Activated CD4-positive, alpha-beta memory T cell treated with anti-CD3 and anti-CD28 coated beads for 36 hours (primary cell): Measurements from ENCODE around the gene ASGR2. TPM values are rescaled to one million over a fixed set of nuclear protein-coding genes. Genes with fewer than 3 reads are reported as not detected.
"Not testable (repeated sequence)": the region's sequence is repeated elsewhere in the genome, so short reads cannot be mapped to it uniquely, and the experiment has no call there.

Source experiments
- CTCF ChIA-PET: fragments of 350-600 bp; sonication (Branson Sonifier 250); formaldehyde crosslinking; loops from one replicate; lab custom pipeline; 2021; ENCODE audit warnings: antibody characterized with exemption, inconsistent platforms; lab: Charles Lee
- POLR2A ChIA-PET: fragments of 350-600 bp; sonication (Branson Sonifier 250); formaldehyde crosslinking; loops from one replicate; lab custom pipeline; 2021; ENCODE audit warnings: antibody characterized with exemption; lab: Charles Lee
- DNase-seq: peaks from one replicate; pipeline ENCODE4 v3.0.0-alpha.2; 2020
- H3K27ac Mint-ChIP-seq: one replicate; pipeline ENCODE4 v1.8.0; 2021; ENCODE audit warnings: mixed read lengths
- H3K27me3 Mint-ChIP-seq: one replicate; pipeline ENCODE4 v1.8.0; 2021; ENCODE audit warnings: mixed read lengths
- H3K36me3 Mint-ChIP-seq: one replicate; pipeline ENCODE4 v1.8.0; 2021; ENCODE audit warnings: mixed read lengths
- H3K4me1 Mint-ChIP-seq: one replicate; pipeline ENCODE4 v1.8.0; 2021; ENCODE audit warnings: low read depth, mixed read lengths
- H3K4me3 Mint-ChIP-seq: one replicate; pipeline ENCODE4 v1.8.0; 2021; ENCODE audit warnings: mild to moderate bottlenecking, mixed read lengths
- H3K9me3 Mint-ChIP-seq: one replicate; pipeline ENCODE4 v1.8.0; 2021; ENCODE audit warnings: mixed read lengths
- intact Hi-C: fragments of 100-400 bp; cut with micrococcal nuclease; formaldehyde crosslinking; loops from one replicate; pipeline ENCODE4 v1.15.1; 2023
- total RNA-seq, 2 experiments: library from RNA; stranded (reverse); gene quantifications; one replicate each; pipeline ENCODE4 v1.2.3, GENCODE V29; 2021

Gene ASGR2
- total RNA-seq, 2 experiments from 2014 or later = not detected

- H3K4me3 Mint-ChIP-seq = no peak overlapping the region
- POLR2A ChIA-PET = interaction anchor here (0.6 to 2.0 kb wide), 2 partner anchors 73 to 90 kb away, joined by 3 to 7 read pairs; no protein-coding TSS in a partner anchor
- H3K9me3 Mint-ChIP-seq = no peaks in the 10 kb centered on the region
- peak; percentile 82 for DNase-seq
- peaks cover 9% of the 10 kb centered on the region for H3K27me3 Mint-ChIP-seq
- CTCF ChIA-PET = interaction anchor here (0.7 to 14.0 kb wide), 19 partner anchors 11 to 221 kb away, joined by 3 to 509 read pairs (median 6); partner anchors contain the start of genes ACADVL, DLG4, SLC16A11 and SLC16A13
- intact Hi-C loops = loop anchor here (1.0 to 2.0 kb wide), 4 partner anchors 41 to 222 kb away; no protein-coding TSS in a partner anchor
- H3K36me3 Mint-ChIP-seq = no peaks in the 10 kb centered on the region
- H3K4me1 Mint-ChIP-seq = peaks cover 17% of the 10 kb centered on the region
- no peak overlapping the region for H3K27ac Mint-ChIP-seq
Measured at GRCh38 chr17:7136266-7136877, 21.8 kb upstream of the ASGR2 start.

GRCh38 chr17:7133916-7134315, 19.3 kb upstream of the ASGR2 start:
- Mint-ChIP-seq H3K4me3 (no peak overlapping the region), H3K9me3 (no peaks in the 10 kb centered on the region), H3K27me3 (peaks cover 9% of the 10 kb centered on the region), H3K4me1 (peaks cover 21% of the 10 kb centered on the region), H3K36me3 (no peaks in the 10 kb centered on the region), H3K27ac (no peak overlapping the region)
- ChIA-PET POLR2A (interaction anchor here (1.2 to 2.5 kb wide), 3 partner anchors 74 to 90 kb away, joined by 5 to 21 read pairs (median 13); partner anchors contain the start of gene SLC16A11), CTCF (interaction anchor here (1.0 to 14.0 kb wide), 10 partner anchors 12 to 129 kb away, joined by 3 to 509 read pairs (median 4); partner anchors contain the start of gene SLC16A11)
- intact Hi-C loops = no loop called here
- DNase-seq = no peak

- peak; percentile 51 for DNase-seq
Measured at GRCh38 chr17:7133424-7133823, 18.8 kb upstream of the ASGR2 start.

GRCh38 chr17:7132511-7133094, 18.0 kb upstream of the ASGR2 start:
- CTCF ChIA-PET = interaction anchor here (0.9 to 14.0 kb wide), 8 partner anchors 10 to 164 kb away, joined by 3 to 509 read pairs (median 5); partner anchors contain the start of gene SLC16A11
- Mint-ChIP-seq H3K27me3 (peaks cover 8% of the 10 kb centered on the region), H3K4me3 (peak overlapping the region; percentile 24), H3K36me3 (no peaks in the 10 kb centered on the region), H3K9me3 (no peaks in the 10 kb centered on the region), H3K27ac (peak overlapping the region; percentile 85), H3K4me1 (peaks cover 21% of the 10 kb centered on the region)
- intact Hi-C loops = loop anchor here (1.0 kb wide), 2 partner anchors 72 to 85 kb away; no protein-coding TSS in a partner anchor
- POLR2A ChIA-PET = interaction anchor here (0.8 to 2.5 kb wide), 4 partner anchors 41 to 86 kb away, joined by 3 to 21 read pairs (median 9); no protein-coding TSS in a partner anchor
- peak; percentile 78 for DNase-seq

More at GRCh38 chr17:7133424-7133823, 18.8 kb upstream of the ASGR2 start:
- peaks cover 9% of the 10 kb centered on the region for H3K27me3 Mint-ChIP-seq
- H3K36me3 Mint-ChIP-seq = no peaks in the 10 kb centered on the region
- peaks cover 21% of the 10 kb centered on the region for H3K4me1 Mint-ChIP-seq
- no peak overlapping the region for H3K27ac Mint-ChIP-seq
- intact Hi-C loops = no loop called here
- peak overlapping the region; percentile 49 for H3K4me3 Mint-ChIP-seq
- no peaks in the 10 kb centered on the region for H3K9me3 Mint-ChIP-seq
- POLR2A ChIA-PET = interaction anchor here (1.2 to 2.5 kb wide), 3 partner anchors 73 to 90 kb away, joined by 5 to 21 read pairs (median 13); partner anchors contain the start of gene SLC16A11
- CTCF ChIA-PET = interaction anchor here (0.6 to 14.0 kb wide), 15 partner anchors 9 to 163 kb away, joined by 3 to 509 read pairs (median 3); partner anchors contain the start of gene SLC16A11

GRCh38 chr17:7131423-7131791, 16.8 kb upstream of the ASGR2 start:
- Mint-ChIP-seq H3K4me3 (no peak overlapping the region), H3K9me3 (no peaks in the 10 kb centered on the region), H3K36me3 (no peaks in the 10 kb centered on the region), H3K27me3 (peaks cover 2% of the 10 kb centered on the region), H3K4me1 (peaks cover 21% of the 10 kb centered on the region), H3K27ac (peak overlapping the region; percentile 21)
- ChIA-PET CTCF (interaction anchor here (0.6 to 14.0 kb wide), 3 partner anchors 81 to 718 kb away, joined by 3 to 509 read pairs (median 5); partner anchors contain the start of gene SLC16A11), POLR2A (no interaction called here)
- no peak for DNase-seq
- intact Hi-C loops = no loop called here

- POLR2A ChIA-PET = no interaction called here
- no peak overlapping the region for H3K27ac Mint-ChIP-seq
- intact Hi-C loops = no loop called here
Measured at GRCh38 chr17:7130621-7131422, 16.2 kb upstream of the ASGR2 start.

GRCh38 chr17:7129311-7129710, 14.7 kb upstream of the ASGR2 start:
- Mint-ChIP-seq H3K36me3 (no peaks in the 10 kb centered on the region), H3K4me1 (peaks cover 21% of the 10 kb centered on the region), H3K9me3 (no peaks in the 10 kb centered on the region), H3K4me3 (no peak overlapping the region), H3K27ac (no peak overlapping the region), H3K27me3 (no peaks in the 10 kb centered on the region)
- no peak for DNase-seq
- intact Hi-C loops = no loop called here
- POLR2A ChIA-PET = interaction anchor here (0.6 kb wide), 1 partner anchor 488 kb away, joined by 3 read pairs; no protein-coding TSS in a partner anchor
- CTCF ChIA-PET = interaction anchor here (0.7 to 14.0 kb wide), 2 partner anchors 78 to 1370 kb away, joined by 3 to 509 read pairs; partner anchors contain the start of gene SLC16A11

More at GRCh38 chr17:7130621-7131422, 16.2 kb upstream of the ASGR2 start:
- CTCF ChIA-PET = interaction anchor here (14.0 kb wide), 1 partner anchor 80 kb away, joined by 509 read pairs; the partner anchor contains the start of gene SLC16A11
- H3K9me3 Mint-ChIP-seq = no peaks in the 10 kb centered on the region
- DNase-seq = no peak
- H3K4me1 Mint-ChIP-seq = peaks cover 21% of the 10 kb centered on the region
- H3K4me3 Mint-ChIP-seq = no peak overlapping the region
- H3K36me3 Mint-ChIP-seq = no peaks in the 10 kb centered on the region
- no peaks in the 10 kb centered on the region for H3K27me3 Mint-ChIP-seq

- Mint-ChIP-seq H3K4me3 (no peak overlapping the region), H3K27ac (no peak overlapping the region), H3K9me3 (no peaks in the 10 kb centered on the region), H3K4me1 (peaks cover 15% of the 10 kb centered on the region), H3K36me3 (no peaks in the 10 kb centered on the region), H3K27me3 (no peaks in the 10 kb centered on the region)
- ChIA-PET POLR2A (no interaction called here), CTCF (interaction anchor here (14.0 kb wide), 1 partner anchor 77 kb away, joined by 509 read pairs; the partner anchor contains the start of gene SLC16A11)
- intact Hi-C loops = no loop called here
- DNase-seq = no peak
Measured at GRCh38 chr17:7128160-7128559, 13.5 kb upstream of the ASGR2 start.

- H3K36me3 Mint-ChIP-seq, H3K27me3 Mint-ChIP-seq, CTCF ChIA-PET, DNase-seq, intact Hi-C loops, POLR2A ChIA-PET, H3K27ac Mint-ChIP-seq, H3K9me3 Mint-ChIP-seq, H3K4me3 Mint-ChIP-seq: not testable (repeated sequence)
- H3K4me1 Mint-ChIP-seq = peaks cover 11% of the 10 kb centered on the region
Measured at GRCh38 chr17:7127501-7127900, 12.9 kb upstream of the ASGR2 start.

- CTCF ChIA-PET = interaction anchor here (1.4 to 1.9 kb wide), 2 partner anchors 11 to 74 kb away, joined by 7 to 10 read pairs; no protein-coding TSS in a partner anchor
- intact Hi-C loops, H3K27me3 Mint-ChIP-seq, H3K27ac Mint-ChIP-seq, POLR2A ChIA-PET, H3K36me3 Mint-ChIP-seq, H3K9me3 Mint-ChIP-seq, H3K4me1 Mint-ChIP-seq, DNase-seq, H3K4me3 Mint-ChIP-seq: not testable (repeated sequence)
Measured at GRCh38 chr17:7126386-7126785, 11.8 kb upstream of the ASGR2 start.

GRCh38 chr17:7124923-7125322, 10.3 kb upstream of the ASGR2 start:
- Mint-ChIP-seq H3K36me3 (no peaks in the 10 kb centered on the region), H3K27me3 (peaks cover 12% of the 10 kb centered on the region), H3K9me3 (no peaks in the 10 kb centered on the region), H3K4me1 (peaks cover 2% of the 10 kb centered on the region), H3K27ac (no peak overlapping the region), H3K4me3 (no peak overlapping the region)
- no peak for DNase-seq
- intact Hi-C loops = no loop called here
- ChIA-PET POLR2A (no interaction called here), CTCF (interaction anchor here (1.4 to 1.9 kb wide), 2 partner anchors 12 to 73 kb away, joined by 7 to 10 read pairs; no protein-coding TSS in a partner anchor)
